Upper lobe of left lung (tissue), 6 donors: ENCODE measurements around the gene DPYD. TPM values are rescaled to one million over a fixed set of nuclear protein-coding genes. Genes with fewer than 3 reads are reported as not detected.

Source experiments
- ATAC-seq, 2 donors: fragments of 200-7000 bp; cut with Tn5 transposase; one replicate each; pipeline ENCODE4 v1.9.1; 2022; ENCODE audit warnings: mild to moderate bottlenecking in 2 of 2, moderate library complexity in 2 of 2; ENCODE audit not compliant: low FRiP score in 2 of 2
- DNase-seq, 2 donors: peaks; one replicate each; pipeline ENCODE4 v3.0.0-alpha.2; 2019 to 2020
- H3K27ac ChIP-seq, 4 donors: fragments of 200-600 bp; sonication (generic); one replicate each; pipeline ENCODE4 v1.5.1; 2016 to 2019
- H3K27me3 ChIP-seq, 4 donors: fragments of 200-600 bp; sonication (generic); one replicate each; pipeline ENCODE4 v1.5.1; 2017 to 2019
- H3K36me3 ChIP-seq, 4 donors: fragments of 200-600 bp; sonication (generic); one replicate each; pipeline ENCODE4 v1.5.1; 2016 to 2019
- H3K4me1 ChIP-seq, 4 donors: fragments of 200-600 bp; sonication (generic); one replicate each; pipeline ENCODE4 v1.5.1; 2018 to 2019
- H3K4me3 ChIP-seq, 4 donors: fragments of 200-600 bp; sonication (generic); one replicate each; pipeline ENCODE4 v1.5.1; 2017 to 2019; ENCODE audit warnings: mild to moderate bottlenecking in 2 of 4, moderate library complexity in 1 of 4
- H3K9me3 ChIP-seq, 4 donors: fragments of 200-600 bp; sonication (generic); one replicate each; pipeline ENCODE4 v1.5.1; 2018 to 2019
- CTCF ChIP-seq, 6 experiments: fragments of 450-650 bp in 4 of 6; fragments of 200-600 bp in 2 of 6; sonication (generic) in 2 of 6; IDR thresholded peaks; one replicate each; pipeline ENCODE4 v1.5.1; 2016 to 2019; ENCODE audit warnings: antibody characterized with exemption in 6 of 6
- EP300 ChIP-seq, 4 donors: sonication (generic); formaldehyde crosslinking; IDR thresholded peaks; one replicate each; pipeline ENCODE4 v1.5.1; 2017; ENCODE audit warnings: antibody characterized with exemption in 4 of 4, control low read depth in 2 of 4
- POLR2A ChIP-seq, 4 donors: fragments of 450-650 bp; IDR thresholded peaks; one replicate each; pipeline ENCODE4 v1.5.1; 2016 to 2017; ENCODE audit warnings: antibody characterized with exemption in 4 of 4, mild to moderate bottlenecking in 2 of 4
- POLR2AphosphoS5 ChIP-seq, 2 donors: sonication (generic); formaldehyde crosslinking; IDR thresholded peaks; one replicate each; pipeline ENCODE4 v1.5.1; 2017; ENCODE audit warnings: antibody characterized with exemption in 2 of 2
- WGBS, 2 donors: methylation state at CpG; one replicate each; pipeline ENCODE4 v1.1.5; 2017 to 2018; 5-methylcytosine and 5-hydroxymethylcytosine counted together
- total RNA-seq, 6 donors: library from RNA; depleted of rRNA in 4 of 6; stranded (reverse); fragments of >200 nt in 4 of 6; gene quantifications; one replicate each; pipeline versions ENCODE4 v1.1.0 to v1.2.1, GENCODE V29; 2016 to 2021
- donor health status: DM: no; HTN: no; CAD: no; lungs with moderate emphysema.
- donor health status: DM: no; HTN: yes; CAD: no; lungs with severe emphysema.

Gene DPYD
- total RNA-seq, 6 donors from 2014 or later, result 60.9 to 106 (median 79.7) TPM

DNA sequence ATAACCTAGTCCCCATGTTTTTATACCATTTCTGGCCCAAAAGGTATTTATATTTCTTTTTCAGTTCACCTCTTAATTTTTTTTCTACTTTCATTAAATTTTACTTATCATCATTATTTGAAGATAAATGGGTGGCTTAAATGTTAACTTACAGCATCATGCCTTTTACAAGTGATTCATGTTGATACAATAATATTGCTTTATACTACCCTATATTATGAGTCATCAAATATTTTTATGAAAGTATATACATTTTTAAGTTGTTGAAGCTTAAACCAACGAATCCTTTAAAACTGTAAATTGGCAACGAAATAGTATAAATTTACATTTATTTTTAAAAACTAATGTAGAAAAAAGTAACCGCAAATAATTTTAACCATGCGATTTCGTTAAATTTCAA, 207.9 kb downstream of the DPYD start:
- no peaks in the 10 kb centered on the region for H3K27me3 ChIP-seq
- H3K27ac ChIP-seq, result no peak overlapping the region
- no peak overlapping the region for H3K4me3 ChIP-seq
- no peak for TF ChIP-seq POLR2A (IDR thresholded peaks at IDR 0.05)
- TF ChIP-seq CTCF (IDR thresholded peaks at IDR 0.05), result no peak
- no peak for TF ChIP-seq POLR2AphosphoS5 (IDR thresholded peaks at IDR 0.05)
- TF ChIP-seq EP300 (IDR thresholded peaks at IDR 0.05), result no peak
- no peaks in the 10 kb centered on the region for H3K4me1 ChIP-seq
- ATAC-seq (no peak), DNase-seq (no peak)
- 91 to 92% methylated on average over 5 of the region's 5 CpGs for WGBS, 2 donors
- no peaks in the 10 kb centered on the region for H3K9me3 ChIP-seq
- H3K36me3 ChIP-seq, result peaks cover 0 to 7% (median 0%) of the 10 kb centered on the region in 4 donors

DNA sequence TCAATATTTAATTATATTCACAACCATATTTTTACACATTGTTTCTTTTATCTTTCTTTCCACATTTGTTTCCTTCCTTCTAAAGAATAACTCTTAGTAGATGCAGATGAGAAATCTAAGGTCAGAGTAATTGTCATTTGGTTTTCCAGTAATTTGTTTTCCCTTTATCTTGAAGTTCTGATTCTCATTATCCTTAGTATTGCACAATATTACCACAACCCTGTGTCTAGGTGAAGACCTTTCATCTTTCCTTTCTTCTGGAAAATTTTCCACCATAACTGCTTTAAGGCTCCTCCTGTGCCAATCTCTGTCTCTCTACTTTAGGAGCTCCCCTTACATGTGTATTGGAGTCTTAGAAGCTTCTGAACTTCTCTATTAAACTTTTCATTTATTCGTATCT, 209.0 kb downstream of the DPYD start:
- 100% methylated on average over 1 of the region's 1 CpG for WGBS, 2 donors
- no peak for ATAC-seq
- H3K9me3 ChIP-seq, result no peaks in the 10 kb centered on the region
- TF ChIP-seq POLR2AphosphoS5 (IDR thresholded peaks at IDR 0.05), result no peak
- no peak for TF ChIP-seq EP300 (IDR thresholded peaks at IDR 0.05)
- no peak for TF ChIP-seq CTCF (IDR thresholded peaks at IDR 0.05)
- no peaks in the 10 kb centered on the region for H3K36me3 ChIP-seq
- H3K4me1 ChIP-seq, result no peaks in the 10 kb centered on the region
- H3K27ac ChIP-seq, result no peak overlapping the region
- no peaks in the 10 kb centered on the region for H3K27me3 ChIP-seq
- no peak overlapping the region for H3K4me3 ChIP-seq
- no peak for DNase-seq

DNA sequence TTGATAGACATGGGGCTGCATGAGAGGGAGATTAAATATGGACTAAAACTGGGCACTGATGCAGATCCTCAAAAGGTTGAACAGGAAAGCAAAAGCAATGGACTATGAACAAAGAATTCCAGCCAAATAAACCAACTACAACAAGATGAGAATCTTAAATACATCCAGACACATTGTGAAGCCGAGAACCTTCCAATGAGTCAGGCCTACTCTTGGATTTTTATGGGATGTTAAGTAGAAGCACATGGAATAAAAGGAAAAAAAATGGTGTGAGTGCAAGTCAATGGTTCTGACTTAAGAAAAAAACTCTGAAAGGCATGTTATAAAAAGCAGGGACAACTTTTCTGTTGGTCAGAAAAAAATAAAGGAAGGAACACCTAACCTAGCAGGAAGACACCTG, 227.2 kb downstream of the DPYD start:
- Histone ChIP-seq H3K27ac (no peak overlapping the region), H3K36me3 (peaks cover 0 to 7% (median 2%) of the 10 kb centered on the region in 4 donors), H3K27me3 (no peaks in the 10 kb centered on the region), H3K4me3 (no peak overlapping the region), H3K9me3 (no peaks in the 10 kb centered on the region), H3K4me1 (no peaks in the 10 kb centered on the region)
- no peak for ATAC-seq
- WGBS, 2 donors, result 97 to 100% methylated on average over 1 of the region's 1 CpG
- TF ChIP-seq CTCF (IDR thresholded peaks at IDR 0.05) (no peak), POLR2AphosphoS5 (IDR thresholded peaks at IDR 0.05) (no peak), POLR2A (IDR thresholded peaks at IDR 0.05) (no peak), EP300 (IDR thresholded peaks at IDR 0.05) (no peak)
- DNase-seq, result no peak

DNA sequence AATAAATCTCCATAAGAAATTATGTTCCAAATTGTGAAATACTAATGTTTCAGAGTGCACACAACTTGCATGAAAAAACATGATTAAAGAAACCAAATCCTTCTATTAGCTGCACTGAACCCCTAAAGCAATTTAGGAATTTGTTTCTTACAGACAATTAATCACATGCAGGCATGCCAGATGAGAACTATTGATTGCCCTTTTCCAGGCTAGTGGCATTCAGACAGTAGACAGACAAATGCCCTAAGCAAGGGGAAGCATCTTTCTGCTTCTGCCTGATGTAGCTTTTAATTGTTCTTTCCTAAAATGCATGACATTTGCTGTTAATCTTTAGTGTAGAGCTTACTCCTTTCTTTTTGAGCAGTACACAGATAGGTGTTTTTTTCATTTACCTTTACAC, 229.5 kb downstream of the DPYD start:
- Histone ChIP-seq H3K27me3 (no peaks in the 10 kb centered on the region), H3K36me3 (peaks cover 0 to 17% (median 4%) of the 10 kb centered on the region in 4 donors), H3K4me3 (no peak overlapping the region), H3K9me3 (no peaks in the 10 kb centered on the region), H3K27ac (no peak overlapping the region), H3K4me1 (no peaks in the 10 kb centered on the region)
- TF ChIP-seq EP300 (IDR thresholded peaks at IDR 0.05) (no peak), CTCF (IDR thresholded peaks at IDR 0.05) (no peak), POLR2AphosphoS5 (IDR thresholded peaks at IDR 0.05) (no peak), POLR2A (IDR thresholded peaks at IDR 0.05) (no peak)
- DNase-seq, result no peak
- no peak for ATAC-seq

DNA sequence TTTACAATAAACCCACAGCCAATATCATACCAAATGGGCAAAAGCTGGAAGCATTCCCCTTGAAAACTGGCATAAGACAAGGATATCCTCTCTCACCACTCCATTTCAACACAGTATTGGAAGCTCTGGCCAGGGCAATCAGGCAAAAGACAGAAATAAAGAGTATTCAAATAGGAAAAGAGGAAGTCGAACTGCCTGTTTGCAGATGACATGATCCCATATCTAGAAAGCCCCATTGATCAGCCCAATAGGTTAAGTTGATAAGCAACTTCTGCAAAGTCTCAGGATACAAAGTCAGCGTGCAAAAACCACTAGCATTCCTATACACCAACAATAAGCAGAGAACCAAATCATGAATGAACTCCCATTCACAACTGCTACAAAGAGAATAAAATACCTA, 235.5 kb downstream of the DPYD start:
- 88 to 95% methylated on average over 2 of the region's 2 CpGs for WGBS, 2 donors
- H3K27me3 ChIP-seq, result no peaks in the 10 kb centered on the region
- ATAC-seq (no peak), DNase-seq (no peak)
- no peaks in the 10 kb centered on the region for H3K4me1 ChIP-seq
- TF ChIP-seq POLR2AphosphoS5 (IDR thresholded peaks at IDR 0.05), result no peak
- H3K4me3 ChIP-seq, result no peak overlapping the region
- peaks cover 0 to 17% (median 1%) of the 10 kb centered on the region in 4 donors for H3K36me3 ChIP-seq
- no peaks in the 10 kb centered on the region for H3K9me3 ChIP-seq
- no peak overlapping the region for H3K27ac ChIP-seq
